RWPE2 (cell line): ENCODE data around the gene EXOC6.
A peak's percentile ranks its signal among the peaks of the same experiment; 100 is the strongest.

Source experiments
- ATAC-seq: fragments of 200-7000 bp; cut with Tn5 transposase; 3 replicates; pipeline ENCODE4 v1.9.1; 2021; ENCODE audit warnings: low read depth
- DNase-seq: peaks from one replicate; pipeline ENCODE4 v3.0.0-alpha.2; 2020; ENCODE audit warnings: low spot score
- H3K27ac ChIP-seq: fragments of 450-650 bp; 2 replicates; pipeline ENCODE4 v1.5.1; 2017; ENCODE audit warnings: mild to moderate bottlenecking; ENCODE audit not compliant: poor library complexity, severe bottlenecking
- H3K27me3 ChIP-seq: fragments of 250-450 bp; sonication (Bioruptor Pico); 2 replicates; pipeline ENCODE4 v1.5.1; 2021; ENCODE audit warnings: mild to moderate bottlenecking, moderate library complexity; ENCODE audit not compliant: insufficient read depth, poor library complexity, severe bottlenecking
- H3K36me3 ChIP-seq: fragments of 250-450 bp; sonication (Bioruptor Pico); 2 replicates; pipeline ENCODE4 v1.5.1; 2020; ENCODE audit warnings: low read depth, mild to moderate bottlenecking, moderate library complexity
- H3K4me1 ChIP-seq: fragments of 250-450 bp; sonication (Bioruptor Pico); 2 replicates; pipeline ENCODE4 v1.5.1; 2021; ENCODE audit warnings: mild to moderate bottlenecking, moderate library complexity; ENCODE audit not compliant: insufficient read depth, poor library complexity, severe bottlenecking
- H3K4me3 ChIP-seq: fragments of 250-450 bp; sonication (Bioruptor Pico); 2 replicates; pipeline ENCODE4 v1.5.1; 2021; ENCODE audit warnings: mild to moderate bottlenecking, moderate library complexity; ENCODE audit not compliant: severe bottlenecking
- H3K9me3 ChIP-seq: fragments of 250-450 bp; sonication (Bioruptor Pico); 2 replicates; pipeline ENCODE4 v1.5.1; 2021; ENCODE audit warnings: mild to moderate bottlenecking, moderate library complexity; ENCODE audit not compliant: severe bottlenecking
- CTCF ChIP-seq: fragments of 450-650 bp; IDR thresholded peaks from one replicate; pipeline ENCODE4 v1.5.1; 2017; ENCODE audit warnings: mild to moderate bottlenecking, moderate library complexity; ENCODE audit not compliant: poor library complexity, severe bottlenecking

EXOC6 gene

GRCh38 chr10:93039110-93039509, 190.8 kb downstream of the EXOC6 start:
- Histone ChIP-seq H3K9me3 (no peaks in the 10 kb centered on the region), H3K27ac (no peak overlapping the region), H3K4me3 (no peak overlapping the region), H3K36me3 (no peaks in the 10 kb centered on the region), H3K27me3 (no peaks in the 10 kb centered on the region), H3K4me1 (peaks cover 7% of the 10 kb centered on the region)
- TF ChIP-seq CTCF = no peak
- no peak for DNase-seq
- ATAC-seq = no peak

GRCh38 chr10:93039721-93040120, 191.4 kb downstream of the EXOC6 start:
- Histone ChIP-seq H3K4me3 (no peak overlapping the region), H3K27me3 (no peaks in the 10 kb centered on the region), H3K27ac (no peak overlapping the region), H3K9me3 (no peaks in the 10 kb centered on the region), H3K4me1 (peaks cover 3% of the 10 kb centered on the region), H3K36me3 (no peaks in the 10 kb centered on the region)
- DNase-seq = no peak
- peak; percentile 21; the same call in 1 of the 3 replicates for ATAC-seq
- TF ChIP-seq CTCF = peak; percentile 70

GRCh38 chr10:93054486-93054885, 206.2 kb downstream of the EXOC6 start:
- DNase-seq (no peak), ATAC-seq (no peak)
- Histone ChIP-seq H3K27ac (no peak overlapping the region), H3K9me3 (no peaks in the 10 kb centered on the region), H3K4me3 (no peak overlapping the region), H3K36me3 (no peaks in the 10 kb centered on the region), H3K4me1 (no peaks in the 10 kb centered on the region), H3K27me3 (no peaks in the 10 kb centered on the region)
- TF ChIP-seq CTCF = no peak

- TF ChIP-seq CTCF = no peak
- H3K9me3 ChIP-seq = no peaks in the 10 kb centered on the region
- H3K27me3 ChIP-seq = peaks cover 12% of the 10 kb centered on the region
- H3K27ac ChIP-seq = no peak overlapping the region
- H3K36me3 ChIP-seq = no peaks in the 10 kb centered on the region
- no peak for ATAC-seq
- H3K4me3 ChIP-seq = no peak overlapping the region
- no peaks in the 10 kb centered on the region for H3K4me1 ChIP-seq
- no peak for DNase-seq
Observed at GRCh38 chr10:93058139-93058538, 209.8 kb downstream of the EXOC6 start.

- Histone ChIP-seq H3K36me3 (no peaks in the 10 kb centered on the region), H3K27ac (no peak within 1 kb of the TSS), H3K27me3 (peaks cover 33% of the 10 kb centered on the region), H3K9me3 (no peaks in the 10 kb centered on the region), H3K4me1 (no peaks in the 10 kb centered on the region), H3K4me3 (no peak within 1 kb of the TSS)
- TF ChIP-seq CTCF = no peak
- DNase-seq (no peak), ATAC-seq (no peak)
Observed at GRCh38 chr10:93059975-93060886, 211.9 kb downstream of the EXOC6 start, which contains the start of gene CYP26C1. CYP26C1 (plus strand) TSS chr10:93060798; CDS start chr10:93061264, 466 bp downstream.
